Measurements from ENCODE around the gene ZC3H4. TPM values are rescaled to one million over a fixed set of nuclear protein-coding genes. Genes with fewer than 3 reads are reported as not detected.

ZC3H4 gene
- total and polyA plus RNA-seq, 4 donors = 12.2 to 51.6 (median 16.2) TPM

- Histone ChIP-seq H3K4me1 (ENCODE audit: control insufficient read depth in 5 of 5, insufficient read depth in 5 of 5, low read length in 5 of 5) (peaks cover 3 to 24% (median 13%) of the 10 kb centered on the region in 5 donors), H3K27ac (ENCODE audit: low read depth in 1 of 2, low read length in 1 of 2) (peak overlapping the region in 1 of 2 donors; percentile 64), H3K9ac (ENCODE audit: insufficient read depth in 1 of 2, low read length in 2 of 2) (no peak overlapping the region), H3K4me3 (no peak overlapping the region), H3K27me3 (ENCODE audit: control insufficient read depth in 3 of 3, insufficient read depth in 3 of 3, low read length in 2 of 3) (no peaks in the 10 kb centered on the region), H3K9me3 (ENCODE audit: control insufficient read depth in 4 of 4, insufficient read depth in 3 of 4, low read length in 3 of 4) (no peaks in the 10 kb centered on the region), H3K36me3 (ENCODE audit: control insufficient read depth in 4 of 4, insufficient read depth in 4 of 4, low read length in 4 of 4) (peaks cover 0 to 5% (median 1%) of the 10 kb centered on the region in 4 donors)
- TF ChIP-seq CTCF (IDR thresholded peaks at IDR 0.05; ENCODE audit: control extremely low read depth, extremely low read depth) = no peak
- no peak for ATAC-seq (ENCODE audit: insufficient read depth, low FRiP score)
- peak in 2 of 3 donors; percentile 30 to 39 for DNase-seq
- WGBS, 2 donors = 68 to 80% methylated on average over 6 of the region's 6 CpGs
These were observed 14.0 kb downstream of the ZC3H4 start for GRCh38 chr19:47099576-47100050.

GRCh38 chr19:47098608-47099007, 15.0 kb downstream of the ZC3H4 start:
- no peaks in the 10 kb centered on the region for H3K9me3 ChIP-seq (ENCODE audit: control insufficient read depth in 4 of 4, insufficient read depth in 3 of 4, low read length in 3 of 4)
- peaks cover 3 to 24% (median 13%) of the 10 kb centered on the region in 5 donors for H3K4me1 ChIP-seq (ENCODE audit: control insufficient read depth in 5 of 5, insufficient read depth in 5 of 5, low read length in 5 of 5)
- no peaks in the 10 kb centered on the region for H3K27me3 ChIP-seq (ENCODE audit: control insufficient read depth in 3 of 3, insufficient read depth in 3 of 3, low read length in 2 of 3)
- DNase-seq = no peak
- H3K4me3 ChIP-seq = no peak overlapping the region
- H3K27ac ChIP-seq (ENCODE audit: low read depth in 1 of 2, low read length in 1 of 2) = peak overlapping the region in 1 of 2 donors; percentile 96
- ATAC-seq (ENCODE audit: insufficient read depth, low FRiP score) = no peak
- 86 to 90% methylated on average over 6 of the region's 6 CpGs for WGBS, 2 donors
- H3K9ac ChIP-seq (ENCODE audit: insufficient read depth in 1 of 2, low read length in 2 of 2) = no peak overlapping the region
- H3K36me3 ChIP-seq (ENCODE audit: control insufficient read depth in 4 of 4, insufficient read depth in 4 of 4, low read length in 4 of 4) = peaks cover 1 to 5% (median 3%) of the 10 kb centered on the region in 4 donors
- no peak for TF ChIP-seq CTCF (IDR thresholded peaks at IDR 0.05; ENCODE audit: control extremely low read depth, extremely low read depth)

- no peak overlapping the region for H3K9ac ChIP-seq (ENCODE audit: insufficient read depth in 1 of 2, low read length in 2 of 2)
- no peaks in the 10 kb centered on the region for H3K9me3 ChIP-seq (ENCODE audit: control insufficient read depth in 4 of 4, insufficient read depth in 3 of 4, low read length in 3 of 4)
- no peak for DNase-seq
- no peak for ATAC-seq (ENCODE audit: insufficient read depth, low FRiP score)
- H3K27me3 ChIP-seq (ENCODE audit: control insufficient read depth in 3 of 3, insufficient read depth in 3 of 3, low read length in 2 of 3) = no peaks in the 10 kb centered on the region
- peaks cover 2 to 10% (median 7%) of the 10 kb centered on the region in 4 donors for H3K36me3 ChIP-seq (ENCODE audit: control insufficient read depth in 4 of 4, insufficient read depth in 4 of 4, low read length in 4 of 4)
- WGBS, 2 donors = 75 to 87% methylated on average over 31 of the region's 31 CpGs
- TF ChIP-seq CTCF (IDR thresholded peaks at IDR 0.05; ENCODE audit: control extremely low read depth, extremely low read depth) = no peak
- peaks cover 3 to 24% (median 13%) of the 10 kb centered on the region in 5 donors for H3K4me1 ChIP-seq (ENCODE audit: control insufficient read depth in 5 of 5, insufficient read depth in 5 of 5, low read length in 5 of 5)
- no peak overlapping the region for H3K4me3 ChIP-seq
- peak overlapping the region; percentile 35 to 96 for H3K27ac ChIP-seq (ENCODE audit: low read depth in 1 of 2, low read length in 1 of 2)
These were observed 16.0 kb downstream of the ZC3H4 start for GRCh38 chr19:47097396-47098201.

All from lung (tissue), 12 donors.